Mesenchymal stem cell (in vitro differentiated cells and primary cell): ENCODE measurements around the gene DES.

Experiments used
- DNase-seq: peaks from one replicate; pipeline ENCODE4 v3.0.0-alpha.2; 2013
- H2AFZ ChIP-seq: one replicate; pipeline ENCODE4 v1.6.1; 2013; ENCODE audit warnings: low read depth, mild to moderate bottlenecking, control low read depth, inconsistent platforms, low read length, moderate library complexity
- H2AK5ac ChIP-seq: 2 replicates; pipeline ENCODE4 v1.6.1; 2013; ENCODE audit warnings: low read length, moderate library complexity, mild to moderate bottlenecking, inconsistent platforms; ENCODE audit not compliant: severe bottlenecking
- H2BK120ac ChIP-seq: one replicate; pipeline ENCODE4 v1.6.1; 2013; ENCODE audit warnings: low read depth, mild to moderate bottlenecking, inconsistent platforms, low read length, moderate library complexity
- H2BK12ac ChIP-seq, 2 experiments: one replicate each; pipeline ENCODE4 v1.6.1; 2013; ENCODE audit warnings: inconsistent platforms in 2 of 2, low read length in 2 of 2, mild to moderate bottlenecking in 2 of 2, moderate library complexity in 2 of 2, control low read depth in 1 of 2
- H2BK15ac ChIP-seq: one replicate; pipeline ENCODE4 v1.6.1; 2013; ENCODE audit warnings: mild to moderate bottlenecking, low read depth, inconsistent platforms; ENCODE audit not compliant: poor library complexity, severe bottlenecking
- H2BK5ac ChIP-seq: 2 replicates; pipeline ENCODE4 v1.6.1; 2013; ENCODE audit warnings: low read depth, mild to moderate bottlenecking, low read length, control low read depth, inconsistent platforms; ENCODE audit not compliant: poor library complexity, severe bottlenecking
- H3K14ac ChIP-seq, 2 experiments: one replicate each; pipeline ENCODE4 v1.6.1; 2013; ENCODE audit warnings: inconsistent platforms in 2 of 2, low read length in 2 of 2, control low read depth in 1 of 2, mild to moderate bottlenecking in 1 of 2, moderate library complexity in 1 of 2
- H3K18ac ChIP-seq, 2 experiments: one replicate each; pipeline ENCODE4 v1.6.1; 2013; ENCODE audit warnings: inconsistent platforms in 2 of 2, low read length in 2 of 2, control low read depth in 1 of 2, low read depth in 1 of 2, mild to moderate bottlenecking in 1 of 2
- H3K23ac ChIP-seq, 2 experiments: one replicate each; pipeline ENCODE4 v1.6.1; 2013; ENCODE audit warnings: inconsistent platforms in 2 of 2, low read length in 2 of 2, mild to moderate bottlenecking in 2 of 2, moderate library complexity in 2 of 2, control low read depth in 1 of 2
- H3K27ac ChIP-seq: 2 replicates; pipeline ENCODE4 v1.5.1; 2013; ENCODE audit warnings: mild to moderate bottlenecking, moderate library complexity, low read length, control low read depth, inconsistent platforms; ENCODE audit not compliant: poor library complexity, severe bottlenecking
- H3K27me3 ChIP-seq, 2 experiments: 2 replicates each; pipeline versions ENCODE4 v1.6.1 to v1.7.0; 2013; ENCODE audit warnings: low read length in 2 of 2, mild to moderate bottlenecking in 2 of 2, moderate library complexity in 2 of 2, control low read depth in 1 of 2, inconsistent platforms in 1 of 2; ENCODE audit not compliant: control insufficient read depth in 1 of 2, insufficient read depth in 1 of 2
- H3K36me3 ChIP-seq, 2 experiments: 2 replicates each; pipeline versions ENCODE4 v1.6.1 to v1.7.0; 2013; ENCODE audit warnings: low read length in 2 of 2, control low read depth in 1 of 2, inconsistent platforms in 1 of 2, low read depth in 1 of 2, mild to moderate bottlenecking in 1 of 2; ENCODE audit not compliant: insufficient read depth in 2 of 2, control insufficient read depth in 1 of 2
- H3K4ac ChIP-seq, 2 experiments: one replicate each; pipeline ENCODE4 v1.6.1; 2013; ENCODE audit warnings: inconsistent platforms in 2 of 2, low read length in 2 of 2, mild to moderate bottlenecking in 2 of 2, moderate library complexity in 2 of 2, control low read depth in 1 of 2, low read depth in 1 of 2
- H3K4me1 ChIP-seq: 2 replicates; pipeline ENCODE4 v1.6.1; 2013; ENCODE audit warnings: low read depth, low read length, control low read depth; ENCODE audit not compliant: control insufficient read depth, insufficient read depth
- H3K4me2 ChIP-seq: 2 replicates; pipeline ENCODE4 v1.6.1; 2013; ENCODE audit warnings: low read length, mild to moderate bottlenecking, inconsistent platforms; ENCODE audit not compliant: poor library complexity, severe bottlenecking
- H3K4me3 ChIP-seq, 2 experiments: 2 replicates each; pipeline versions ENCODE4 v1.5.1 to v1.7.0; 2013; ENCODE audit warnings: low read length in 2 of 2, mild to moderate bottlenecking in 2 of 2, control low read depth in 1 of 2, low read depth in 1 of 2; ENCODE audit not compliant: insufficient read depth in 1 of 2
- H3K79me1 ChIP-seq: replicated peaks from 2 replicates; pipeline ENCODE4 v1.6.1; 2013; ENCODE audit warnings: mild to moderate bottlenecking, control low read depth, low read length, inconsistent platforms; ENCODE audit not compliant: poor library complexity, severe bottlenecking
- H3K9ac ChIP-seq: 2 replicates; pipeline ENCODE4 v1.7.0; 2013; ENCODE audit warnings: mild to moderate bottlenecking, low read length, moderate library complexity
- H3K9me3 ChIP-seq: 2 replicates; pipeline ENCODE4 v1.7.0; 2013; ENCODE audit warnings: mild to moderate bottlenecking, low read length; ENCODE audit not compliant: control insufficient read depth
- H4K8ac ChIP-seq: one replicate; pipeline ENCODE4 v1.6.1; 2013; ENCODE audit warnings: inconsistent platforms, mild to moderate bottlenecking, low read length, moderate library complexity
- H4K91ac ChIP-seq: one replicate; pipeline ENCODE4 v1.6.1; 2013; ENCODE audit warnings: mild to moderate bottlenecking, low read length, inconsistent platforms
- WGBS: methylation state at CpG from one replicate; pipeline ENCODE4 v1.1.7; 2013; ENCODE audit warnings: mixed read lengths; 5-methylcytosine and 5-hydroxymethylcytosine counted together

DES gene

GRCh38 chr2:219461047-219461514 is 42.9 kb downstream of the DES start:
- Histone ChIP-seq H3K79me1 (peaks cover 32% of the 10 kb centered on the region), H2BK12ac (peak overlapping the region; percentile 79 to 94), H3K27ac (peak overlapping the region; percentile 30)

DNA sequence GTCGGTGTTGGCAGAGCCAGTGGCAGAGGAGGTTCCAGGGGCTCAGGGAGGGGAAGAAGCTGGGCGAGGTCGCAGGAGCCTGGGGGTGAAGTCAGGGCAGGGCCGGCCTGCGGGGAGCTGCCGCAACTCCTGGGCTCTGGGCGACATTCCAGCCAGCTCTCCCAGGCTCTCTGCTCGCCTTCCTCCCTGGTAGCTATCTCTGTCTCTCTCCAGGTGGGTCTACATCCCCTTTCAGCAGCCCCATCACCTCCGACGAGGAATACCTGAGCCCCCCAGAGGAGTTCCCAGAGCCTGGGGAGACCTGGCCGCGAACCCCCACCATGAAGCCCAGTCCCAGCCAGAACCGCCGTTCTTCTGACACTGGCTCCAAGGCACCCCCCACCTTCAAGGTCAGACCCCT is 43.5 kb downstream of the DES start:
- Histone ChIP-seq H3K4me1 (peaks cover 42% of the 10 kb centered on the region), H2BK15ac (peak overlapping the region; percentile 95), H3K27ac (peak overlapping the region; percentile 25), H2AK5ac (peak overlapping the region; percentile 90), H4K8ac (peak overlapping the region; percentile 89), H2BK120ac (peak overlapping the region; percentile 42), H3K36me3 (peaks cover 56 to 70% of the 10 kb centered on the region in 2 experiments), H3K4me3 (no peak overlapping the region), H2BK5ac (no peak overlapping the region), H3K18ac (peak overlapping the region; percentile 74 to 88), H4K91ac (peak overlapping the region; percentile 75), H3K14ac (peak overlapping the region in 1 of 2 experiments; percentile 71), H3K4ac (peak overlapping the region in 1 of 2 experiments; percentile 26), H3K9ac (peak overlapping the region; percentile 20), H3K79me1 (peaks cover 30% of the 10 kb centered on the region), H3K23ac (no peak overlapping the region), H3K9me3 (no peaks in the 10 kb centered on the region), H2AFZ (no peak overlapping the region), H3K27me3 (no peaks in the 10 kb centered on the region), H2BK12ac (peak overlapping the region; percentile 79 to 94), H3K4me2 (no peak overlapping the region)
- DNase-seq: no peak
- 91% methylated on average over 14 of the region's 14 CpGs for WGBS

More at GRCh38 chr2:219461047-219461514, 42.9 kb downstream of the DES start:
- H3K36me3 ChIP-seq: peaks cover 54 to 69% of the 10 kb centered on the region in 2 experiments
- DNase-seq: no peak
- WGBS: 28% methylated on average over 11 of the region's 11 CpGs
- H3K14ac ChIP-seq: peak overlapping the region in 1 of 2 experiments; percentile 71
- H3K27me3 ChIP-seq: no peaks in the 10 kb centered on the region
- no peak overlapping the region for H3K4me3 ChIP-seq
- peaks cover 42% of the 10 kb centered on the region for H3K4me1 ChIP-seq
- peak overlapping the region; percentile 29 to 46 for H3K4ac ChIP-seq
- H3K9ac ChIP-seq: peak overlapping the region; percentile 20
- H3K23ac ChIP-seq: no peak overlapping the region
- H2AFZ ChIP-seq: no peak overlapping the region
- H2AK5ac ChIP-seq: peak overlapping the region; percentile 90
- H2BK5ac ChIP-seq: no peak overlapping the region
- peak overlapping the region; percentile 41 for H3K4me2 ChIP-seq
- peak overlapping the region; percentile 75 for H4K91ac ChIP-seq
- peak overlapping the region; percentile 86 for H2BK120ac ChIP-seq
- peak overlapping the region; percentile 74 to 88 for H3K18ac ChIP-seq
- H2BK15ac ChIP-seq: peak overlapping the region; percentile 95
- peak overlapping the region; percentile 89 for H4K8ac ChIP-seq
- H3K9me3 ChIP-seq: no peaks in the 10 kb centered on the region

- 91% methylated on average over 9 of the region's 9 CpGs for WGBS
- Histone ChIP-seq H3K4me2 (no peak overlapping the region), H2BK15ac (no peak overlapping the region), H3K4me1 (peaks cover 42% of the 10 kb centered on the region), H3K79me1 (peaks cover 30% of the 10 kb centered on the region), H2AK5ac (peak overlapping the region; percentile 55), H2BK12ac (peak overlapping the region in 1 of 2 experiments; percentile 7), H3K36me3 (peaks cover 56 to 71% of the 10 kb centered on the region in 2 experiments), H3K4ac (no peak overlapping the region), H2AFZ (no peak overlapping the region), H3K9me3 (no peaks in the 10 kb centered on the region), H2BK120ac (no peak overlapping the region), H3K9ac (no peak overlapping the region), H3K18ac (no peak overlapping the region), H3K23ac (no peak overlapping the region), H3K27me3 (no peaks in the 10 kb centered on the region), H4K8ac (no peak overlapping the region), H3K4me3 (no peak overlapping the region), H3K27ac (no peak overlapping the region), H2BK5ac (no peak overlapping the region), H4K91ac (no peak overlapping the region), H3K14ac (no peak overlapping the region)
- no peak for DNase-seq
Measured at GRCh38 chr2:219462349-219462748, 44.2 kb downstream of the DES start.

GRCh38 chr2:219464286-219465032 is 46.3 kb downstream of the DES start:
- no peak overlapping the region for H4K91ac ChIP-seq
- WGBS: 97% methylated on average over 20 of the region's 21 CpGs
- no peak overlapping the region for H2AK5ac ChIP-seq
- no peak overlapping the region for H3K4me2 ChIP-seq
- no peaks in the 10 kb centered on the region for H3K9me3 ChIP-seq
- H2BK5ac ChIP-seq: no peak overlapping the region
- H4K8ac ChIP-seq: no peak overlapping the region
- no peak overlapping the region for H3K4me3 ChIP-seq
- peaks cover 24% of the 10 kb centered on the region for H3K79me1 ChIP-seq
- no peak overlapping the region for H3K14ac ChIP-seq
- H3K36me3 ChIP-seq: peaks cover 69 to 70% of the 10 kb centered on the region in 2 experiments
- no peak for DNase-seq
- peaks cover 49% of the 10 kb centered on the region for H3K4me1 ChIP-seq
- no peak overlapping the region for H2BK120ac ChIP-seq
- H3K18ac ChIP-seq: no peak overlapping the region
- no peak overlapping the region for H3K23ac ChIP-seq
- H2BK12ac ChIP-seq: no peak overlapping the region
- H3K27ac ChIP-seq: no peak overlapping the region
- no peaks in the 10 kb centered on the region for H3K27me3 ChIP-seq
- no peak overlapping the region for H2BK15ac ChIP-seq
- no peak overlapping the region for H3K4ac ChIP-seq
- no peak overlapping the region for H3K9ac ChIP-seq
- H2AFZ ChIP-seq: no peak overlapping the region
